ENCODE measurements around the gene DEGS1.
A peak's percentile ranks its signal among the peaks of the same experiment; 100 is the strongest.

The DEGS1 gene

DNA sequence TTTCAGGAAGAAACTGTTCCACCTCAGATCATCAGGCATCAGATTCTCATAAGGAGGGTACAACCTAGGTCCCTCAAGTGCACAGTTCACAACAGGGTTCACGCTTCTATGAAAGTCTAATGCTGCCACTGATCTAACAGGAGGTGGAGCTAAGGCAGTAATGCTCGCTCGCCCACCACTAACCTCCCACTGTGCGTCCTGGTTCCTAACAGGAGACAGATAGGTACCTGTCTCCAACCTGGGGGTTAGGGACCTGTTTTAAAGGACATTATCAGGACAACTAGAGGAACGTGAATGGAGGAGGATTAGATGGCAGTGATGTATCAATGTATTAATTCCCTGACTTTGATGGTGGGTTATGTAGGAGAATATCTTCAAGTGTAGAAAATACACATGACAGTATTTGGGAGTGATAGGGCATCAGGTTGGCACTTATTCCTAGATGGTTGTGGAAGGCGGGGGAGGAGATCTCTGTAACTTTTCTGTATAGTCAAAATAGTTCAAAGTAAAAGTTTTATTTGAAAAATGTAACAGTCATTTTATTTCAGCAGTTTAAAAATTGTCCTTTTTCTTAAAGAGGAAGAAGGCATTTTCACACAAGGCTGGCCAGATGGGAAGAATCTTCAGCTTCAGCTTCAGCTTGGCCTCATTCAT, 43.9 kb downstream of the DEGS1 start:
- Histone ChIP-seq H3K36me3 (ENCODE audit: control insufficient read depth in 2 of 2, insufficient read depth in 1 of 2, low read length in 2 of 2) (peaks cover 36 to 45% of the 10 kb centered on the region in 2 experiments), H3K4me3 (ENCODE audit: low read depth, low read length) (no peak overlapping the region), H3K4me1 (ENCODE audit: control insufficient read depth, insufficient read depth, low read length) (peaks cover 12% of the 10 kb centered on the region), H3K27ac (ENCODE audit: extremely low read depth, low read depth, low read length) (no peak overlapping the region), H3K9me3 (ENCODE audit: control insufficient read depth, insufficient read depth, low read depth, low read length) (no peaks in the 10 kb centered on the region)
- ChIA-PET POLR2A (no interaction called here), CTCF (no interaction called here)
- TF ChIP-seq ZFHX2 (tag by site-specific recombination; conservative IDR thresholded peaks at IDR 0.05) (peak; percentile 44; the same call in 1 of the 2 replicates), ZNF140 (tag by site-specific recombination; IDR thresholded peaks at IDR 0.05) (no peak), OVOL3 (tag by site-specific recombination; IDR thresholded peaks at IDR 0.05) (no peak), EGR2 (tag by site-specific recombination; IDR thresholded peaks at IDR 0.05; ENCODE audit: low read depth) (0 out of 2 replicates have a peak, but pooled peaks have one; percentile 14)

DNA sequence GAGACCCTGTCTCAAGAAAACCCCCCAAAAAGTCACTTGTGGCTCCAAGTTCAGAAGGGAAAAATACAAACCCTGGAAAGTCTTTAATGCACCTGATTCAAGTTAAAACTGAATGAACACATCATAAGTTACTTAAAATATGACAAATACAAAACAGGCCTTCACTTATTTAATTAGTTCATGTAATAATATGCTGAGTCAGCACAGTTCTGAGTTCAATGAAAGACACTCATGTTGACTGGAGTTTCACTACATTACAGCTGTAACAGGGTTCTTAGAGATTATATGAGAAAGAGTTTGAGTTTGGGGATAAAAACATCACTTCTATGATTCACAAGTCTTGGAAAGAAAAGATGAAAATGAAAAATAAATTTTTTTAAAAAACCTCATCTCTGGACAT, 51.0 kb downstream of the DEGS1 start:
- TF ChIP-seq, protein P1, sequence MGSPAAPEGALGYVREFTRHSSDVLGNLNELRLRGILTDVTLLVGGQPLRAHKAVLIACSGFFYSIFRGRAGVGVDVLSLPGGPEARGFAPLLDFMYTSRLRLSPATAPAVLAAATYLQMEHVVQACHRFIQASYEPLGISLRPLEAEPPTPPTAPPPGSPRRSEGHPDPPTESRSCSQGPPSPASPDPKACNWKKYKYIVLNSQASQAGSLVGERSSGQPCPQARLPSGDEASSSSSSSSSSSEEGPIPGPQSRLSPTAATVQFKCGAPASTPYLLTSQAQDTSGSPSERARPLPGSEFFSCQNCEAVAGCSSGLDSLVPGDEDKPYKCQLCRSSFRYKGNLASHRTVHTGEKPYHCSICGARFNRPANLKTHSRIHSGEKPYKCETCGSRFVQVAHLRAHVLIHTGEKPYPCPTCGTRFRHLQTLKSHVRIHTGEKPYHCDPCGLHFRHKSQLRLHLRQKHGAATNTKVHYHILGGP (tag by site-specific recombination; IDR thresholded peaks at IDR 0.05) = no peak
- no peak for TF ChIP-seq ZNF221 (tag by site-specific recombination; IDR thresholded peaks at IDR 0.05; ENCODE audit: borderline replicate concordance)
- TF ChIP-seq SCRT2 (tag by site-specific recombination; IDR thresholded peaks at IDR 0.05) = no peak
- TF ChIP-seq ZNF654 (tag by site-specific recombination; IDR thresholded peaks at IDR 0.05; ENCODE audit: low read depth) = no peak
- no peak for TF ChIP-seq ZBTB48 (tag by site-specific recombination; IDR thresholded peaks at IDR 0.05)
- no peak for TF ChIP-seq ZNF768 (tag by site-specific recombination; IDR thresholded peaks at IDR 0.05)
- TF ChIP-seq KLF10 (tag by site-specific recombination; IDR thresholded peaks at IDR 0.05) = no peak
- no peak for TF ChIP-seq ZNF529 (tag by site-specific recombination; IDR thresholded peaks at IDR 0.05; ENCODE audit: insufficient replicate concordance)
- TF ChIP-seq KLF7 (tag by site-specific recombination; IDR thresholded peaks at IDR 0.05; ENCODE audit: borderline replicate concordance) = no peak
- TF ChIP-seq ZBTB1 (tag by site-specific recombination; IDR thresholded peaks at IDR 0.05) = no peak
- no peak for TF ChIP-seq HOXA7 (CRISPR knock-in tag; IDR thresholded peaks at IDR 0.05; ENCODE audit: borderline replicate concordance)
- TF ChIP-seq ZNF350 (tag by site-specific recombination; IDR thresholded peaks at IDR 0.05) = no peak
- TF ChIP-seq, protein P2, sequence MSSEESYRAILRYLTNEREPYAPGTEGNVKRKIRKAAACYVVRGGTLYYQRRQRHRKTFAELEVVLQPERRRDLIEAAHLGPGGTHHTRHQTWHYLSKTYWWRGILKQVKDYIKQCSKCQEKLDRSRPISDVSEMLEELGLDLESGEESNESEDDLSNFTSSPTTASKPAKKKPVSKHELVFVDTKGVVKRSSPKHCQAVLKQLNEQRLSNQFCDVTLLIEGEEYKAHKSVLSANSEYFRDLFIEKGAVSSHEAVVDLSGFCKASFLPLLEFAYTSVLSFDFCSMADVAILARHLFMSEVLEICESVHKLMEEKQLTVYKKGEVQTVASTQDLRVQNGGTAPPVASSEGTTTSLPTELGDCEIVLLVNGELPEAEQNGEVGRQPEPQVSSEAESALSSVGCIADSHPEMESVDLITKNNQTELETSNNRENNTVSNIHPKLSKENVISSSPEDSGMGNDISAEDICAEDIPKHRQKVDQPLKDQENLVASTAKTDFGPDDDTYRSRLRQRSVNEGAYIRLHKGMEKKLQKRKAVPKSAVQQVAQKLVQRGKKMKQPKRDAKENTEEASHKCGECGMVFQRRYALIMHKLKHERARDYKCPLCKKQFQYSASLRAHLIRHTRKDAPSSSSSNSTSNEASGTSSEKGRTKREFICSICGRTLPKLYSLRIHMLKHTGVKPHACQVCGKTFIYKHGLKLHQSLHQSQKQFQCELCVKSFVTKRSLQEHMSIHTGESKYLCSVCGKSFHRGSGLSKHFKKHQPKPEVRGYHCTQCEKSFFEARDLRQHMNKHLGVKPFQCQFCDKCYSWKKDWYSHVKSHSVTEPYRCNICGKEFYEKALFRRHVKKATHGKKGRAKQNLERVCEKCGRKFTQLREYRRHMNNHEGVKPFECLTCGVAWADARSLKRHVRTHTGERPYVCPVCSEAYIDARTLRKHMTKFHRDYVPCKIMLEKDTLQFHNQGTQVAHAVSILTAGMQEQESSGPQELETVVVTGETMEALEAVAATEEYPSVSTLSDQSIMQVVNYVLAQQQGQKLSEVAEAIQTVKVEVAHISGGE (tag by site-specific recombination; conservative IDR thresholded peaks at IDR 0.05; ENCODE audit: low read depth) = no peak
- no peak for TF ChIP-seq ZNF266 (tag by site-specific recombination; IDR thresholded peaks at IDR 0.05; ENCODE audit: low read depth)
- no peak for TF ChIP-seq MEIS1 (CRISPR knock-in tag; IDR thresholded peaks at IDR 0.05; ENCODE audit: borderline replicate concordance)
- no peak for TF ChIP-seq ZNF433 (tag by site-specific recombination; IDR thresholded peaks at IDR 0.05; ENCODE audit: low read depth)
- no peak for TF ChIP-seq GLI4 (tag by site-specific recombination; IDR thresholded peaks at IDR 0.05)
- TF ChIP-seq ZNF302 (tag by site-specific recombination; IDR thresholded peaks at IDR 0.05; ENCODE audit: low read depth) = no peak
- TF ChIP-seq ZNF548 (tag by site-specific recombination; IDR thresholded peaks at IDR 0.05) = no peak
- TF ChIP-seq, protein P3, sequence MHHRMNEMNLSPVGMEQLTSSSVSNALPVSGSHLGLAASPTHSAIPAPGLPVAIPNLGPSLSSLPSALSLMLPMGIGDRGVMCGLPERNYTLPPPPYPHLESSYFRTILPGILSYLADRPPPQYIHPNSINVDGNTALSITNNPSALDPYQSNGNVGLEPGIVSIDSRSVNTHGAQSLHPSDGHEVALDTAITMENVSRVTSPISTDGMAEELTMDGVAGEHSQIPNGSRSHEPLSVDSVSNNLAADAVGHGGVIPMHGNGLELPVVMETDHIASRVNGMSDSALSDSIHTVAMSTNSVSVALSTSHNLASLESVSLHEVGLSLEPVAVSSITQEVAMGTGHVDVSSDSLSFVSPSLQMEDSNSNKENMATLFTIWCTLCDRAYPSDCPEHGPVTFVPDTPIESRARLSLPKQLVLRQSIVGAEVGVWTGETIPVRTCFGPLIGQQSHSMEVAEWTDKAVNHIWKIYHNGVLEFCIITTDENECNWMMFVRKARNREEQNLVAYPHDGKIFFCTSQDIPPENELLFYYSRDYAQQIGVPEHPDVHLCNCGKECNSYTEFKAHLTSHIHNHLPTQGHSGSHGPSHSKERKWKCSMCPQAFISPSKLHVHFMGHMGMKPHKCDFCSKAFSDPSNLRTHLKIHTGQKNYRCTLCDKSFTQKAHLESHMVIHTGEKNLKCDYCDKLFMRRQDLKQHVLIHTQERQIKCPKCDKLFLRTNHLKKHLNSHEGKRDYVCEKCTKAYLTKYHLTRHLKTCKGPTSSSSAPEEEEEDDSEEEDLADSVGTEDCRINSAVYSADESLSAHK (tag by site-specific recombination; IDR thresholded peaks at IDR 0.05) = no peak
- Histone ChIP-seq H3K4me1 (ENCODE audit: control insufficient read depth, insufficient read depth, low read length) (no peaks in the 10 kb centered on the region), H3K9me3 (ENCODE audit: control insufficient read depth, insufficient read depth, low read depth, low read length) (no peaks in the 10 kb centered on the region), H3K36me3 (ENCODE audit: control insufficient read depth in 2 of 2, insufficient read depth in 1 of 2, low read length in 2 of 2) (peaks cover 68 to 71% of the 10 kb centered on the region in 2 experiments), H3K4me3 (ENCODE audit: low read depth, low read length) (no peak overlapping the region), H3K27ac (ENCODE audit: extremely low read depth, low read depth, low read length) (no peak overlapping the region)
- ChIA-PET CTCF (interaction anchor here (0.7 to 1.6 kb wide), 3 partner anchors 10 to 1024 kb away, joined by 4 to 5 read pairs (median 4); no protein-coding TSS in a partner anchor), POLR2A (interaction anchor here (0.6 to 1.0 kb wide), 2 partner anchors 51 to 223 kb away, joined by 3 read pairs; partner anchors contain the start of gene DEGS1)

All from HEK293 (cell line).